Measurements from ENCODE around the gene CMSS1. TPM values are rescaled to one million over a fixed set of nuclear protein-coding genes. Genes with fewer than 3 reads are reported as not detected.
A peak's percentile ranks its signal among the peaks of the same experiment; 100 is the strongest.
"Not testable (repeated sequence)": the region's sequence is repeated elsewhere in the genome, so short reads cannot be mapped to it uniquely, and the experiment has no call there.

CMSS1 gene
- total RNA-seq, 1 donor: 8.6 TPM

- H3K4me3 ChIP-seq (ENCODE audit: low read depth, low read length): no peak overlapping the region
- TF ChIP-seq CTCF (IDR thresholded peaks at IDR 0.05; ENCODE audit: insufficient read depth, low read depth, low read length): no peak
- no peak for DNase-seq (ENCODE audit: low read depth)
Measured at GRCh38 chr3:100093831-100094230, 276.2 kb downstream of the CMSS1 start.

- peak; percentile 56 for DNase-seq (ENCODE audit: low read depth)
- not testable (repeated sequence) for H3K4me3 ChIP-seq (ENCODE audit: low read depth, low read length)
Measured at GRCh38 chr3:100096286-100096685, 278.6 kb downstream of the CMSS1 start.

- no peak overlapping the region for H3K4me3 ChIP-seq (ENCODE audit: low read depth, low read length)
- TF ChIP-seq CTCF (IDR thresholded peaks at IDR 0.05; ENCODE audit: insufficient read depth, low read depth, low read length): no peak
- no peak for DNase-seq (ENCODE audit: low read depth)
Measured at GRCh38 chr3:100096866-100097265, 279.2 kb downstream of the CMSS1 start.

- no peak for DNase-seq (ENCODE audit: low read depth)
- H3K4me3 ChIP-seq (ENCODE audit: low read depth, low read length): no peak overlapping the region
- TF ChIP-seq CTCF (IDR thresholded peaks at IDR 0.05; ENCODE audit: insufficient read depth, low read depth, low read length): no peak
Measured at GRCh38 chr3:100097919-100098783, 280.5 kb downstream of the CMSS1 start.

- no peak for DNase-seq (ENCODE audit: low read depth)
- no peak for TF ChIP-seq CTCF (IDR thresholded peaks at IDR 0.05; ENCODE audit: insufficient read depth, low read depth, low read length)
- H3K4me3 ChIP-seq (ENCODE audit: low read depth, low read length): no peak overlapping the region
Measured at GRCh38 chr3:100098784-100099070, 281.1 kb downstream of the CMSS1 start.

- TF ChIP-seq CTCF (IDR thresholded peaks at IDR 0.05; ENCODE audit: insufficient read depth, low read depth, low read length): no peak
- DNase-seq (ENCODE audit: low read depth): no peak
- no peak overlapping the region for H3K4me3 ChIP-seq (ENCODE audit: low read depth, low read length)
Measured at GRCh38 chr3:100099621-100100020, 282.0 kb downstream of the CMSS1 start.

- H3K4me3 ChIP-seq (ENCODE audit: low read depth, low read length): no peak overlapping the region
- no peak for TF ChIP-seq CTCF (IDR thresholded peaks at IDR 0.05; ENCODE audit: insufficient read depth, low read depth, low read length)
- peak; percentile 55 for DNase-seq (ENCODE audit: low read depth)
Measured at GRCh38 chr3:100100425-100100824, 282.8 kb downstream of the CMSS1 start.

Data from fibroblast of villous mesenchyme (primary cell).